ENCODE results near the gene INPP5A. TPM values are rescaled to one million over a fixed set of nuclear protein-coding genes. Genes with fewer than 3 reads are reported as not detected.

Gene INPP5A
- total and polyA plus RNA-seq, 2 of the 13 experiments (the other 11 are each of a cell fraction or from before 2014, with no cell fraction given), result 17.5 to 37.9 TPM

- no peak for TF ChIP-seq ZNF513 (CRISPR knock-in tag; conservative IDR thresholded peaks at IDR 0.05)
- no peak for TF ChIP-seq ETV6 (CRISPR knock-in tag; conservative IDR thresholded peaks at IDR 0.05)
- no peak for TF ChIP-seq GMEB1 (CRISPR knock-in tag; IDR thresholded peaks at IDR 0.05; ENCODE audit: borderline replicate concordance)
- TF ChIP-seq HNRNPL (IDR thresholded peaks at IDR 0.05; ENCODE audit: low read depth, low read length), result no peak
- TF ChIP-seq BORCS8-MEF2B (CRISPR knock-in tag; IDR thresholded peaks at IDR 0.05), result no peak; the same call in 1 of the 2 replicates
- TF ChIP-seq ARNTL (CRISPR knock-in tag; IDR thresholded peaks at IDR 0.05), result peak; percentile 43; the same call in 1 of the 2 replicates
- no peak for TF ChIP-seq ZNF629 (CRISPR knock-in tag; conservative IDR thresholded peaks at IDR 0.05)
- no peak for TF ChIP-seq ZBTB14 (CRISPR knock-in tag; IDR thresholded peaks at IDR 0.05)
- no peak for TF ChIP-seq STAT6 (CRISPR knock-in tag; IDR thresholded peaks at IDR 0.05; ENCODE audit: borderline replicate concordance)
- no peak for TF ChIP-seq LRRFIP1 (CRISPR knock-in tag; conservative IDR thresholded peaks at IDR 0.05)
- no peak for TF ChIP-seq BATF2 (CRISPR knock-in tag; IDR thresholded peaks at IDR 0.05)
- TF ChIP-seq ZNF788 (CRISPR knock-in tag; IDR thresholded peaks at IDR 0.05; ENCODE audit: borderline replicate concordance), result peak; percentile 23; the same call in 1 of the 2 replicates
- TF ChIP-seq ZNF615 (CRISPR knock-in tag; IDR thresholded peaks at IDR 0.05; ENCODE audit: borderline replicate concordance), result no peak
- no peak for TF ChIP-seq ZNF124 (CRISPR knock-in tag; IDR thresholded peaks at IDR 0.05)
- TF ChIP-seq JARID2 (CRISPR knock-in tag; IDR thresholded peaks at IDR 0.05; ENCODE audit: insufficient replicate concordance), result no peak
- 0 out of 2 replicates have a peak, but pooled peaks have one; percentile 41 for TF ChIP-seq SIN3A (IDR thresholded peaks at IDR 0.05; ENCODE audit: borderline replicate concordance, low read depth, low read length)
- TF ChIP-seq SP4 (CRISPR knock-in tag; IDR thresholded peaks at IDR 0.05), result peak; percentile 62; the same call in 1 of the 2 replicates
- no peak for TF ChIP-seq FOXC1 (CRISPR knock-in tag; IDR thresholded peaks at IDR 0.05; ENCODE audit: borderline replicate concordance)
Observed at GRCh38 chr10:132518572-132519381, 18.8 kb upstream of the INPP5A start (continued).

Data from HepG2 (cell line).